CD4-positive, alpha-beta T cell treated with Interleukin-6 at 100 ng/mL for 8 hours (primary cell): Measurements from ENCODE around the gene ZACN.

Experiments used
- DNase-seq: peaks from one replicate; pipeline ENCODE4 v3.0.0-alpha.2; 2020; ENCODE audit warnings: mixed read lengths, low spot score

Gene ZACN

DNA sequence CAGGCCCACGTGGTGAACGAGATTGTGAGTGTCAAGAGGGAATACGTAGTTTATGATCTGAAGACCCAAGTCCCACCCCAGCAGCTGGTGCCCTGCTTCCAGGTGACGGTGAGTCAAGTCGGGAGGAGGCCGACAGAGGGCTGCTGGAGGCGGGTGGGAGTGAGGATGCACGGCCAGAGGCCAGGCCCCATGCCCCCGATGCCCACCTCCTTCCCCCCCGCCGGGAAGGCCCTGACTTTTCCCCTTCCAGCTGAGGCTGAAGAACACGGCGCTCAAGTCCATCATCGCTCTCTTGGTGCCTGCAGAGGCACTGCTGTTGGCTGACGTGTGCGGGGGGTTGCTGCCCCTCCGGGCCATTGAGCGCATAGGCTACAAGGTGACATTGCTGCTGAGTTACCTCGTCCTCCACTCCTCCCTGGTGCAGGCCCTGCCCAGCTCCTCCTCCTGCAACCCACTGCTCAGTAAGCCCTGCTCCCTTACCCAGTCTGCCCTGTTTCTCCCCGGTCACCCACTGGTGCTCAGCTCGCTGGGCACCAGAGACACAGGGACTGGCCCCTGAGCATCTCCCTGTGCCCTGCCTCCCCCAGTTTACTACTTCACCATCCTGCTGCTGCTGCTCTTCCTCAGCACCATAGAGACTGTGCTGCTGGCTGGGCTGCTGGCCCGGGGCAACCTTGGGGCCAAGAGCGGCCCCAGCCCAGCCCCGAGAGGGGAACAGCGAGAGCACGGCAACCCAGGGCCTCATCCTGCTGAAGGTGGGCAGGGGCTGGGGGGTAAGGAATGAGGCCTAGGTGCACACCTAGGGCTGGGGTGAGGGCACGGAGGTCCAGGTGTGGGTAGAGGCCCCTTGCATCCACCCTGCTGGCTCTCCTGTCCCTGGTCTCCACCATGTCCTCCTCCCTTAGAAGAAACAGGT, 2.6 kb downstream of the ZACN start:
- no peak for DNase-seq

DNA sequence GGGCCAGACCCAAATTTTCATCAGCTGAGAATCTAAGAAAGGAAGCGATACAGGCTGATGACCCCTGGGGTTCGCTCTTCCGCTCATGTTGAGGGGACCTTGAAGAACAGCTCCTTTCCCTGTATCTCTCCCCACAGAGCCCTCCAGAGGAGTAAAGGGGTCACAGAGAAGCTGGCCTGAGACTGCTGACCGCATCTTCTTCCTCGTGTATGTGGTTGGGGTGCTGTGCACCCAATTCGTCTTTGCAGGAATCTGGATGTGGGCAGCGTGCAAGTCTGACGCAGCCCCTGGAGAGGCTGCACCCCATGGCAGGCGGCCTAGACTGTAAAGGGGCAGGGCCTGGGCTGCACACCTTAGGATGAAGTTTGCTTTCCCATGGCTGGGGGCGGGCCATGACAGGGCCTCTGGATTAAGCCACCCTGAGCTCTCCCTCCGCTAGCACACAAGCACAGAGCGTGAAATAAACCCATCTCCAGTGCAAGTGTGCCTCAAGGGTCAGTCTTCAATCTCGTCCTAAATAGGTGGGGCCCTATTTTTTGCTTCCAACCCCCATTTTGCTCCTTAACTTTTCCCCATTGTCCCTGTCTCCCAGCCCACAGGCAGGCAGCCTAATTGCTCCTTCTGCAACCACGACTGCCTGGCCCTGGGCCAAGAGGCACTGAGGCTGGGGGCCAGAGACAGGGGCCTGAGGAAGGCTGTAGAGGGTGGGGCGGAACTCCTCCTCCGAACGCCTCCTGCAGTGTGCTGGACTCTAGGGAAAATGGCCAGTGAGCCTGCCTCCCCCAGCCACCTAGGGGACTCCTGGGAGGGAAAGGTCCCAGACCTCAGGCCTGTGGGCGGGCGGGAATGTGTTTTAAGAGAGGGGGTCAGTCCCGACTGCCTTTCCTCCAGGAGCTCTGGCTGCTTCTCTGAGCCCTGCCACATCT, 3.6 kb downstream of the ZACN start:
- no peak for DNase-seq

DNA sequence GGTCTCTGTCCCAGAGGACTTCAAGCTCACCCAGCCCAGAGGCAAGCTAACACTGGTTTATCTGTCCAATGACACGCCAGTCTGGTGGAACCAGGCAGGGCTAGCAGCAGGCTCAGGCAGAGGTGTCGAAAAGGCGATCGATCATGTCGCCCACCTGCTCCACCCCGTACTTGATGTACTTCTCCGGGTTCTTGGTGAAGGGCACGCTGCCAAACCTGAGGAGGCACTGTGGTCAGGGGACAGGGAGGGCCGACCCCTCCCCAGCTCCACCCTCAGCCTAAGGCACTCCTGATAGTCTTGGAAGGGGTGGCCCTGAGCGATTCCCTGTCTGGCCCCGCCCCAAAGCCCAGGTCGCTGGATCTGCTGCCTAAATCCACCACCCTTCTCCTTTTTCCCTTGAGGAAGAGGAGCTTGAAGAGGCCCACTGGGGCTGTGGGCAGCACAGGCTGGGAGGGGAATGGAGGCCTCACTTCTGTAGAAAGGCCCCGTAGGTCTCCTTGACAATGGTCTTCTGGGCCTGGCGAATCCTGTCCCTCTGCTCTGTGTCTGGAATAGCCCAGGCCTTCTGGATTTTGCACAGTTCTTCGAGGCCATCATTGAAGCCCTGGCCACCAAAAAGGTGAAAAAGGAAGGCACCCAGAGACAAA, 4.7 kb downstream of the ZACN start:
- no peak for DNase-seq

- no peak for DNase-seq
Observed at GRCh38 chr17:76085066-76085730, 6.2 kb downstream of the ZACN start.

DNA sequence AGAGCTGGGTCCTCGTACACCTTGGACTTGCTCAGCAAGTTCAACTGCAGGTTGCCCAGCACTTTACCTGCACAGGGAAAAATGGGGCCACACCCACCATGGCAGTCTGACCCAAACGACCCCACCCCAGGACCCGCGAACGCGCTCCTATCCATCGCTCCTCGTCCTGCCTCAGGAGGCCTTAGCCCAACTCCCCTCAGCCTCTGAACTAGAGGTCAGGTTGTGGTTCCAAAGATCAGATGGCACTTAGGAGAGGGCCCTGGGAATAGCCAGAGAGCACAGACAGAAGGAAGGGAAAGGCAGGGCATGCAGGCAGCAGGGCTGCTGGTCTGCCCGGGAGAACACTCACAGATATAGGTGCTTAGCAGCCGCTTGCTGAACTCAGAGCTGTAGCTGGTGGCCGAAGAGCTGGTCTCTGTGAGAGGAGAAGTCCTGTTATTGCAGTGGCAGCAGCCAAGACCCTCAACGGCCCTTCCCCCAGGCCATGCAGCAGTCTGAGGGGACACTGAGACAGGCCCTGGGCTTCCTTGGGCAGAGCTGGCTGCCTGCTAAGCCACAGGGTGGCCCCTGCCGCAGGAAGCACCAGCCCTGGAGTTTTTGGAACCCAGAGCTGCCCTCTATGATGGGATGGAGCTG, 6.9 kb downstream of the ZACN start:
- no peak for DNase-seq

DNA sequence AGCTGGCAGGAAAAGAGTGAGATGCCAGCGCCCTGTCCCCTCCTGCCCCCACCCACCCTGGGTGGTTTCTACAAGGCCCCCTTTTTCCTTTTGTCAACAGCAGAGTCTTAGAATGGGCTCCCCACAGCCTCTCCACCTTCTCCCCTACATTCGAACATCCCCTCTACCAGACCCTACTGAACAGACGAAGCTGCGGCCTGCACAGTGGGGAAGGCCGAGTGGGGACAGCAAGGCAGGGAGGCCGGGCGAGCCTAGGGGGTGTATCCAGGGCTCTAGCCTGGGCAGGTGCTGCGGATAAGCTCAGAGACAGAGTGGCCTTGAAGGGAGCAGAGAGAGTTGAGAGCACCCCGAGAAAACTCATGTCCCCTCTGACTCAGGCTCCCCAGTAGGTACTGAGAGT, 7.4 kb downstream of the ZACN start:
- DNase-seq, result no peak

GRCh38 chr17:76087531-76087930, 8.5 kb downstream of the ZACN start:
- no peak for DNase-seq

- DNase-seq, result no peak
Observed at GRCh38 chr17:76088041-76088867, 9.3 kb downstream of the ZACN start.

DNA sequence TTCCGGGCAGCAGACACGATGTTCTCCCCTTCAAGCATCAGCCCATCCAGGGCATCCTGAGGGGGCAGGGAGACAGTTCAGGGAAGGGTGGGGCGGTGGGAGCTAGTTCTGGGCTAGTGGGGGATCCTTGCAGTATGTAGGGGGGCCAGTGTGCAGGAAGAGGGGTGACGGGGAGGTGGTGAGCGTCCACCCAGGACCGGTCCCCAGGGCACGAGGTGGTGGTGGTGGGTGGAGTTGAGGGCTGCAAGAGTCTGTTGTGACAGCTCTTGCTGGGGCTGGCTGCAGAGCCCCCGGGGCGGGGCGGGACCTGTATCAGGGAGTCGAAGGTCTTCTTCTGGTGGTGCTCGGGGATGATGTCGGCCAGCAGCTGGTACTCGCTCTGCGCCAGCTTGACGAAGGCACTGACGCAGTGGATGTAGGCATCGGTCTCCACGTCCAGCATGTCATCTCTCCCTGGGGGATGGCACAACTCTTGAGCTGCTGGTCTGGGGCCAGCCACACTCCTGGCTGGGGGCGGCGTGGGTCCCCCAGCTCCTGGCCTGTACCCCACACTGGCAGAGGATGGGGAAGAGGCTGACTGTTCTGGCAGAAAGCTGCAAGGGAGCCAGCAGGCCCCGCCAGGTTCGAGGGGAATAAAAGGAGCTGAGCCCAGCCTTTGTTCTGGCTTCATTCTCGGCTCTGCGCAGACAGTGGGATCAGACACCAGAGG, 10.0 kb downstream of the ZACN start:
- no peak for DNase-seq

DNA sequence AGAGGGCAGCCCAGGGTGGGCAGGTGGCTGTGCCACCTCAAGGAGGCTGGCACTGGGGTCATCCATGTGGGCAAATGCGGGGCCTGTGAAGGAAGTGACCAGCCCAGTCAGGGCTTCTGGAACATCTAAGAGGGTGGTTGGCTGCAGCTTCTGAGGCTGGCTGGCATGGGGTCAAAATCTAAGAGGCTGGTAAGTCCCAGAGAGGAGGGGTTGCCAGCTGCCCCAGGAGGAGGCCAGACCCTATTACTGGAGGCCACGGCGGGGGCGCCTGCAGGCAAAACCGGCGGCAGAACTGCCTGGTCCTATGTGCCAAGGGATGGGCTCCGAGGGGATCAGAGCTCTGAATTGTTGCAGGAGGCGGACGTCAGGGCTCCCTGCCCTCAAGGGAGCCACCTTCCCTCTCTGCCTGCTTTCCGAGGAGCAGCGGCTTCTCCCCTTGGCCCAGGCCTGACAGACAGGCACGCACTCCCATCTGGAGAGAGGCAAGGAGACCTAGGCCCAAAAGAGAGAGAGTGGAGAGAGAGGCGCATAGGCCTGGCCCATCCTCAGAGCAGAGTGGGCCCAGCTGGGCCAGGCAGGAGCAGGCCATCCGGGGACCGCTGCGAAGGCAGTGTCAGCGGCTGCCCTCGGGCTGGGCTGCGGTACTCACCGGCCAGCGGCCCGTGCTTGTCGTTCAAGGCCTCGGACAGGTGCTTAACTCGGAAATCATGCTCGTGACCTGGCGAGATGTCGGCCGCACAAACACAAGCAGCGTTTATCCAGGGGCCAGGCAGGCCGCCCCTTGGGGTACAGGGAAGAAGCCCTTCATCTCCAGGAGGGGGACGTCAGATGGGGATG, 10.9 kb downstream of the ZACN start:
- no peak for DNase-seq

DNA sequence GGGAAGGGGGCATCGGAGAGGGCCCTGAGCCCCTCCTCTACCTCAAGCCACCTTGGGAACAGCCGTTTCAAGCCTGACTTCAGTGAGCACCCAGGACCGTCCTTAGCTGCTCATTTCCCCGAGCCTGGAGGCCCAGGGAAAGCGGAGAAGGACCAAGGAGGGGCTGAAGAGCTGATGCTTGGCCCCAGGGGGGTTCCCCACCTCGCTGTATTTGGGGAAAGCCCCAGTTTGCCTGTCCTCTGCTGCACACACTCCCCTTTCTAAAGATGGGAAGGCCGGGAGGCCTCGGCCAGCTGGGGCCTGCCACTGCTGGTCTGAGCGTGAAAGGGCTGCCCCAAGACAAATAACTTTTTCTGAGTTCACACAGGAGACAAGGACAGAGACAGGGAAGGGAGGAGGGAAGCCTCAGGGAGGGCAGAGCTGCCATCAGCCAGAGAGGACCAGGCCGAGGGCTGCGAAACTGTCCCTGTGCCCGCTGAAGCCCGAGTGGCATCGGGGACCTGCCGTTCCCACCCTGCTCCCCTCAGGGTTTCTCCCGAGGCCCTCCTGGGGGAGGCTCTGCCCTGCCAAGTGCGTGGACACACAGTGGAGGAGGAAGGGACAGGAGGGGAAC, 11.6 kb downstream of the ZACN start:
- no peak for DNase-seq

DNA sequence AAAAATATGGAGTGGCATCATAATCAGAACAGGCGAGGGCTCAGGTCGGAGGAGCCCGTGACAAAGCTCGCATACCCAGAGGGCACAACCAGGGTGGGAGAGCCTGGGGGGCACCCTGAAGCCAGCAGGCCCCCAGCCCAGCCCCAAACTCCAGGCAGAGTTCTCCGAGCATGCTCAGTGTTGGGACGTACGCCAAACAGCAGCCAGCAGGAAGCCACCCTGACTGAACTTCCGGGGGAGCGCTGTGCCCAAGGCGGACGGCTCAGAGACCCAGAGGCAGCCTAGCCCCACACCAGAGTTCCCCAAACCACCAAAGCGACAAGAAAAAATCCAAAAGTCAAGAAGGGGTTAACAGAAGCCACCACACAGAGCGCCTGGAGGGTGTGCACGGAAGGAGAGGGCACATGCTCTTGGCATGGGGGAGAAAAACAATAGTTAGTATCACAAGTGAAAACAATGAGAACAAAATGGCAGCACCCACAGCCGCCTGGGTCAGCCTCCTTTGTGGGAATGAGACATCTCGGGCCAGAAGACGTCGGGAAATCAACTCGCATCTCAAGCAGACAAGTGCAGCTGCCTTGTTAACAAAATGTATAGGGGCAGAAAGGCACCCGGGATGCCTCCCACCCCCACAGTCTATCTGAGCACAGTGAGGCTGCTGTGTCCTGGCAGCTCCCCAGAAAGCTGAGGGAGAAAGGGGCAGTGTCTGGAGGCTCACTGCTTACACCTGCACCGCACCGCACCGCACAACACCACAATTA, 12.7 kb downstream of the ZACN start:
- DNase-seq, result no peak

DNA sequence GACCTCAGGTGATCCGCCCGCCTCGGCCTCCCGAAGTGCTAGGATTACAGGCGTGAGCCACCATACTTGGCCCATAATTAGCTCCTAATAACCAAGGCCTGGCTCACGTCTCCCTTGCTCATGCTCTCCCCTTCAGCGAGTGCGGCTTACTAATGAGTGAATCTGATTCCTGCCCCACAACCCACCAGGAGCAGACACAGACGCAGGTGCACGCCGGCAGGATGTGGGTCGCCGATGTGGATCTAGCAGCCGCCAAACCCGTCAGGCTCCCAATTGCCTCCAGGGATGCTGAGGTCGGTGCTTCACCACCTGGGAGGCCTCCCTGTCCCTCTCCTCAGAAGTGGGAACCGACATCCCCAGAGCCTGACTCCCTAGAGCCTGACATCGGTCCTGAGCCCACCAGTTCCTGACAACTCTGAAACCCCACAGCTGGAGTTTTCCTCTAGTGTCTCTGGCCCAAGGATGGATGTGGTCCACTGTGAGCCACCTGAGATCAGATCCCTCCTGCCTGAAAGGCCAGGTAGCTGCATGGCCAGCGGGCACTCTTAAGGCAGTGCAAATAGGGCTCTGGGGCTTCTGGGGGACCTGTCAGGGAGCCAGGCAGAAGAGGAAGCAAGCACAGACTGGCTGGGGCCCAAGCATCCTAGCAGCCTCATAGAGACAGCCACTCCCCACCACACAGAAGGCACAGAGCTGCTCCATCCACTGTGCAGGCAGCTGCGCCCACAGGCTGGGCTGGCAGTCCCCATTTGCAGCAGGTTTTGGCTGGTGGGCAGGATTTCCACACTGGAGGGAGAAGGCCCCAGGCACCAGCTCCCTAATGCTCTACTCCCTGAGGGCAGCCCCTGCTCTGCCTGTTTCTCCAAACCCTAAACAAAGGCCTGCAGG, 13.8 kb downstream of the ZACN start:
- no peak for DNase-seq

DNA sequence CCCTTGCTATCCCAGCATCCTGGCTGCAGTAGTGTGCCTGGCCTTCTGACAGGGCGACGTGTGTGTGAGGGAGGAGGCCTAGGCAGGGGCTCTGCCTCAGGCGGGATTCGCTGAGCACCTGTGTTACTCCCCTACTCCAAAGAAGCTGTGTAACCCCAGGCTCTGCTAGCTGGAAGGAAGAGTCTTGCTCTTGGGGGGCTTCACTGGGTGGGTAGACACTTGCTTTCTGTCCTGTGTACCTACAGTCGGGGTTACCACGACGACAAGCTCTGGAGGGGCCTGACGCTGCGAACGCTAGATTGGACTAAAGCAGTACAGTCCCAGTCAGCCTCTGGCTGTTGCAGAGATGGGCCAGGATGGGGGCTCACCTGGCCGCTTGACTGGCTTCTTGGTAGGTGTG, 15.1 kb downstream of the ZACN start:
- DNase-seq, result no peak

- no peak for DNase-seq
Observed at GRCh38 chr17:76095943-76096342, 17.0 kb downstream of the ZACN start.

- DNase-seq, result no peak
Observed at GRCh38 chr17:76097716-76098295, 18.8 kb downstream of the ZACN start.
